ENCODE data around the gene CTNNBIP1.
"Not testable (repeated sequence)": the region's sequence is repeated elsewhere in the genome, so short reads cannot be mapped to it uniquely, and the experiment has no call there.

CTNNBIP1 gene

GRCh38 chr1:9927259-9927658 lies 17.2 kb upstream of the CTNNBIP1 start:
- Histone ChIP-seq H3K27me3 (ENCODE audit: insufficient read depth, insufficient read length) (no peaks in the 10 kb centered on the region), H3K36me3 (ENCODE audit: insufficient read depth, insufficient read length, low read length) (peaks cover 23% of the 10 kb centered on the region), H3K9ac (ENCODE audit: insufficient read length, low read depth) (no peak overlapping the region), H3K9me3 (ENCODE audit: insufficient read depth, low read length) (no peaks in the 10 kb centered on the region), H3K4me1 (ENCODE audit: insufficient read depth, insufficient read length) (no peaks in the 10 kb centered on the region), H3K4me3 (ENCODE audit: insufficient read length, low read depth) (no peak overlapping the region)
- no peak for DNase-seq (ENCODE audit: low read depth, low spot score)
- TF ChIP-seq ZNF274 (IDR thresholded peaks at IDR 0.05; ENCODE audit: low read depth, low read length) (no peak), SUZ12 (IDR thresholded peaks at IDR 0.05; ENCODE audit: extremely low read depth, insufficient read depth, insufficient read length) (no peak), YY1 (IDR thresholded peaks at IDR 0.05; ENCODE audit: insufficient read depth, insufficient read length) (no peak)

DNA sequence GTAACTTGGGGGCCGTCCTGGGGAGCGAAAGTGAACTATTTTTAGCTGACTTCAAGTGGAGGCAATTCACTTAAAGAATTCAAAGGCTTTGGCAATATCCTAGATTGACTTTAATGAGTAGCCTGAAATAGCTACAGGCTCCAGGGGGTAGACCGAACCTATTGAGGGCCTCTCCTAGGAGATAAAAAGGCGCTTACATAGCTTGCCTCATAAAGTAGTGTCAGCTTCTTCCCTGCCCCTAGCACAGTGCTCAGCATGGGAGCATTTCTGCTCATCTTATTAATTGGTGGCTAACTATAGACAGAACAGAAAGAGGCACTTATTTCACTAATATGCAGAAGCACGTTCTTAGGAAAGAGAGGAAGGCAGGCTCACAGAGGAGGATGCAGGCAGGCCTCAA lies 12.3 kb upstream of the CTNNBIP1 start:
- no peak overlapping the region for H3K9ac ChIP-seq (ENCODE audit: insufficient read length, low read depth)
- no peak for TF ChIP-seq YY1 (IDR thresholded peaks at IDR 0.05; ENCODE audit: insufficient read depth, insufficient read length)
- no peak for TF ChIP-seq SUZ12 (IDR thresholded peaks at IDR 0.05; ENCODE audit: extremely low read depth, insufficient read depth, insufficient read length)
- H3K36me3 ChIP-seq (ENCODE audit: insufficient read depth, insufficient read length, low read length): no peaks in the 10 kb centered on the region
- no peaks in the 10 kb centered on the region for H3K4me1 ChIP-seq (ENCODE audit: insufficient read depth, insufficient read length)
- H3K9me3 ChIP-seq (ENCODE audit: insufficient read depth, low read length): no peaks in the 10 kb centered on the region
- no peaks in the 10 kb centered on the region for H3K27me3 ChIP-seq (ENCODE audit: insufficient read depth, insufficient read length)
- H3K4me3 ChIP-seq (ENCODE audit: insufficient read length, low read depth): no peak overlapping the region
- DNase-seq (ENCODE audit: low read depth, low spot score): no peak

DNA sequence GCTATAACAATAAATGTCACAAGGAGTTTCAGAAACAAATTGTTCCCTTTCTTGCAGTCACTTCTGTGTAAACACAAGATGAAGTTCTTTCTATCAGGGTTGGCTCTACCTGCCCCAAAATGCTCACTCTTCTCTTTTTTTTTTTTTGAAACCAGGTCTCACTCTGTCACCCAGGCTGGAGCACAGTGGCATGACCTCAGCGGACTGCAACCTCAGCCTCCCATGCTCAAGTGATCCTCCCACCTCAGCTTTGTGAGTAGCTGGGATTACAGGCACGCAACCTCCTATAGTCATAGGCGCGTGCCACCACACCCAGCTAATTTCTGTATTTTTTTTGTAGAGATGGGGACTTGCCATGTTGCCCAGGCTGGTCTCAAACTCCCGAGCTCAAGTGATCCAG lies 10.5 kb upstream of the CTNNBIP1 start:
- no peaks in the 10 kb centered on the region for H3K4me1 ChIP-seq (ENCODE audit: insufficient read depth, insufficient read length)
- no peak overlapping the region for H3K9ac ChIP-seq (ENCODE audit: insufficient read length, low read depth)
- no peak for DNase-seq (ENCODE audit: low read depth, low spot score)
- H3K9me3 ChIP-seq (ENCODE audit: insufficient read depth, low read length): no peaks in the 10 kb centered on the region
- H3K4me3 ChIP-seq (ENCODE audit: insufficient read length, low read depth): no peak overlapping the region
- H3K27me3 ChIP-seq (ENCODE audit: insufficient read depth, insufficient read length): no peaks in the 10 kb centered on the region
- no peak for TF ChIP-seq YY1 (IDR thresholded peaks at IDR 0.05; ENCODE audit: insufficient read depth, insufficient read length)
- no peak for TF ChIP-seq ZNF274 (IDR thresholded peaks at IDR 0.05; ENCODE audit: low read depth, low read length)
- TF ChIP-seq SUZ12 (IDR thresholded peaks at IDR 0.05; ENCODE audit: extremely low read depth, insufficient read depth, insufficient read length): no peak
- no peaks in the 10 kb centered on the region for H3K36me3 ChIP-seq (ENCODE audit: insufficient read depth, insufficient read length, low read length)

GRCh38 chr1:9917901-9918300 lies 7.8 kb upstream of the CTNNBIP1 start:
- no peak overlapping the region for H3K4me3 ChIP-seq (ENCODE audit: insufficient read length, low read depth)
- TF ChIP-seq ZNF274 (IDR thresholded peaks at IDR 0.05; ENCODE audit: low read depth, low read length) (no peak), SUZ12 (IDR thresholded peaks at IDR 0.05; ENCODE audit: extremely low read depth, insufficient read depth, insufficient read length) (no peak), YY1 (IDR thresholded peaks at IDR 0.05; ENCODE audit: insufficient read depth, insufficient read length) (no peak)
- no peaks in the 10 kb centered on the region for H3K36me3 ChIP-seq (ENCODE audit: insufficient read depth, insufficient read length, low read length)
- H3K9ac ChIP-seq (ENCODE audit: insufficient read length, low read depth): no peak overlapping the region
- no peaks in the 10 kb centered on the region for H3K4me1 ChIP-seq (ENCODE audit: insufficient read depth, insufficient read length)
- H3K27me3 ChIP-seq (ENCODE audit: insufficient read depth, insufficient read length): no peaks in the 10 kb centered on the region
- no peaks in the 10 kb centered on the region for H3K9me3 ChIP-seq (ENCODE audit: insufficient read depth, low read length)
- no peak for DNase-seq (ENCODE audit: low read depth, low spot score)

DNA sequence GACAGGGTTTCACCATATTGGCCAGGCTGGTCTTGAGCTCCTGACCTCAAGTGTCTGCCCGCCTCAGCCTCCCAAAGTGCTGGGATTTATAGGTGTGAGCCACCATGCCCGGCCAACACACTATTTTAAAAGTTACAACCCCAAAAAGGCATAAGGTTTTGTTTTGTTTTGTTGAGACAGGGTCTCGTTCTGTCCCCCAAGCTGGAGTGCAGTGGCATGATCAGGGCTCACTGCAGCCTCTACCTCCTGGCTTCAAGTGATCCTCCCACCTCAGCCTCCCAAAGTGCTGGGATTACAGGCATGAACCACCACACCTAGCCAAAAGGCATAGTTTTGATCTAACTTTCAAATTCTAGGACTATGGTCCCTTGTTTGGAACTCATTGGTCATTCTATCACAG lies 7.4 kb upstream of the CTNNBIP1 start:
- not testable (repeated sequence) for H3K4me3 ChIP-seq (ENCODE audit: insufficient read length, low read depth); DNase-seq (ENCODE audit: low read depth, low spot score); H3K9ac ChIP-seq (ENCODE audit: insufficient read length, low read depth); H3K9me3 ChIP-seq (ENCODE audit: insufficient read depth, low read length); H3K27me3 ChIP-seq (ENCODE audit: insufficient read depth, insufficient read length); H3K36me3 ChIP-seq (ENCODE audit: insufficient read depth, insufficient read length, low read length); H3K4me1 ChIP-seq (ENCODE audit: insufficient read depth, insufficient read length)

DNA sequence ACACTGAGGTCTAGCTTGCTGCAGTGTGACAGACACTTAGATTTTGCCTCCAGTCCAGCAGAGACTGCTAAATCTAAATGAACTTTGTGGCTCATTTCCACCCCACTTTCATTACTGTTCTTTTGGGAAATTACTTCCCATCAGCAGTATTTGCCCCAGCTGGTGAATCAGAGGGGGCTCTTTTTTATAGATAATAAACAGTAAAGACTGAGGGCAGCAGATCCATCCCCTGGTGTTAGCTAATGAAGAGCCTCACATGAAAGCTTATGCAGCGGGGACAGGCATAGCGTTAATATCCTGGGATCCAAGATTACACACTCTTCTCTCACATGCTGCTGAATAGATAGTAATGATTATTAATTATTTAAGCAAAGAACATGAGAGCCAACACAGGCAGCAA lies 6.4 kb upstream of the CTNNBIP1 start:
- H3K4me1 ChIP-seq (ENCODE audit: insufficient read depth, insufficient read length): no peaks in the 10 kb centered on the region
- H3K4me3 ChIP-seq (ENCODE audit: insufficient read length, low read depth): no peak overlapping the region
- TF ChIP-seq YY1 (IDR thresholded peaks at IDR 0.05; ENCODE audit: insufficient read depth, insufficient read length): no peak
- TF ChIP-seq ZNF274 (IDR thresholded peaks at IDR 0.05; ENCODE audit: low read depth, low read length): no peak
- no peak for TF ChIP-seq SUZ12 (IDR thresholded peaks at IDR 0.05; ENCODE audit: extremely low read depth, insufficient read depth, insufficient read length)
- no peaks in the 10 kb centered on the region for H3K36me3 ChIP-seq (ENCODE audit: insufficient read depth, insufficient read length, low read length)
- no peak overlapping the region for H3K9ac ChIP-seq (ENCODE audit: insufficient read length, low read depth)
- H3K9me3 ChIP-seq (ENCODE audit: insufficient read depth, low read length): no peaks in the 10 kb centered on the region
- DNase-seq (ENCODE audit: low read depth, low spot score): no peak
- H3K27me3 ChIP-seq (ENCODE audit: insufficient read depth, insufficient read length): no peaks in the 10 kb centered on the region

DNA sequence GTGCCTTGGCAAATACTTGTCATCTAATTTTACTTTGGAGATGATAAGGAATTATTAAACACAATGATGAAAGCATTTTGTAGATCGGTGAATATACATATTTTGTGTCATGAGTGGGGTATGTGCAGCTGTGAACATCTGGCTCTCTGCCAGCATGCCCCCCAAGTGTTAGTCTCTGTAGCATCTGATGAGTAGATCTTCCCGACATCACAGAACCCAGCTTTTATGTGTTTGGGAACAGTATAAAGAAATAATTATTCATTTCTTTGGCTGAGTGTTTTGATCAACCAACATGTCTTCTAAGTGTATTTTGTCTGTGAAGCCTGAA lies 4.5 kb upstream of the CTNNBIP1 start:
- TF ChIP-seq ZNF274 (IDR thresholded peaks at IDR 0.05; ENCODE audit: low read depth, low read length) (no peak), YY1 (IDR thresholded peaks at IDR 0.05; ENCODE audit: insufficient read depth, insufficient read length) (no peak), SUZ12 (IDR thresholded peaks at IDR 0.05; ENCODE audit: extremely low read depth, insufficient read depth, insufficient read length) (no peak)
- H3K4me3 ChIP-seq (ENCODE audit: insufficient read length, low read depth): no peak overlapping the region
- H3K9ac ChIP-seq (ENCODE audit: insufficient read length, low read depth): no peak overlapping the region
- no peaks in the 10 kb centered on the region for H3K9me3 ChIP-seq (ENCODE audit: insufficient read depth, low read length)
- no peak for DNase-seq (ENCODE audit: low read depth, low spot score)
- H3K27me3 ChIP-seq (ENCODE audit: insufficient read depth, insufficient read length): no peaks in the 10 kb centered on the region
- no peaks in the 10 kb centered on the region for H3K4me1 ChIP-seq (ENCODE audit: insufficient read depth, insufficient read length)
- H3K36me3 ChIP-seq (ENCODE audit: insufficient read depth, insufficient read length, low read length): no peaks in the 10 kb centered on the region

DNA sequence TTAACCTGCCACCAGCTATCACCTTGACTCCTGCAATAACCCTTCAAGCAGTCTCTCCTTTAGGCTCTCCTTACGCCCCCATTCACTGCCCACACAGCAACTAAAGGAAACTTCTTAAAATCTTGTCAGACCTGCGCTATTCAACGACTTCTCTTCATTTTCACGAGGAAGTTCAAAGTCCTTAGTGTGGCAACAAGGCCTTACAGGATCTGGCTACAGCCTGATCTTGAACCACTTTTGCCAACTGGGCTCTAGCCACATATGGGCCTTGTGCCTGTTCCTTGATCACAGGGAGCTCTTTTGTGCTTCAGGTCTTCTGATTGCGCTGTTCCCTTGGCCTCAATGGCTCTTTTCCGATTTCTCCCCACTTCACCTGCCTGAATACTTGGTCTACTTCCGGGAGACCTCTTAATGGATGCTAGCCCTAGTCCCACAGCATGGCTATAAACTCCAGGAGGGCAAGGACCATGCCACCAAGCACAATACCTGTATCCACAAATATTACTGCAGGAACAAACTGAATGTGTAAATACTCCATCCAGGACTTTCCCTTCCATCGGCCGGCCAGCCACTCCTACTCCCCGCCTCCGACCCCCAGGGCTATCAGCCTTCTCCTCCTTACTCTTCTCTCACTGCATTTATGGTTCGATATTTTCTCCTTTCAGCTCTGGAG lies 2.3 kb upstream of the CTNNBIP1 start:
- TF ChIP-seq YY1 (IDR thresholded peaks at IDR 0.05; ENCODE audit: insufficient read depth, insufficient read length) (no peak), ZNF274 (IDR thresholded peaks at IDR 0.05; ENCODE audit: low read depth, low read length) (no peak), SUZ12 (IDR thresholded peaks at IDR 0.05; ENCODE audit: extremely low read depth, insufficient read depth, insufficient read length) (no peak)
- Histone ChIP-seq H3K9me3 (ENCODE audit: insufficient read depth, low read length) (no peaks in the 10 kb centered on the region), H3K36me3 (ENCODE audit: insufficient read depth, insufficient read length, low read length) (no peaks in the 10 kb centered on the region), H3K4me3 (ENCODE audit: insufficient read length, low read depth) (no peak overlapping the region), H3K9ac (ENCODE audit: insufficient read length, low read depth) (no peak overlapping the region), H3K4me1 (ENCODE audit: insufficient read depth, insufficient read length) (peaks cover 2% of the 10 kb centered on the region), H3K27me3 (ENCODE audit: insufficient read depth, insufficient read length) (no peaks in the 10 kb centered on the region)
- no peak for DNase-seq (ENCODE audit: low read depth, low spot score)
